ENCODE results near the gene AOX1. TPM values are rescaled to one million over a fixed set of nuclear protein-coding genes. Genes with fewer than 3 reads are reported as not detected.

AOX1 gene
- total and polyA plus RNA-seq, 2 of the 8 experiments (the other 6 are each of a cell fraction or from before 2014, with no cell fraction given), result 5.6 to 8.3 TPM

DNA sequence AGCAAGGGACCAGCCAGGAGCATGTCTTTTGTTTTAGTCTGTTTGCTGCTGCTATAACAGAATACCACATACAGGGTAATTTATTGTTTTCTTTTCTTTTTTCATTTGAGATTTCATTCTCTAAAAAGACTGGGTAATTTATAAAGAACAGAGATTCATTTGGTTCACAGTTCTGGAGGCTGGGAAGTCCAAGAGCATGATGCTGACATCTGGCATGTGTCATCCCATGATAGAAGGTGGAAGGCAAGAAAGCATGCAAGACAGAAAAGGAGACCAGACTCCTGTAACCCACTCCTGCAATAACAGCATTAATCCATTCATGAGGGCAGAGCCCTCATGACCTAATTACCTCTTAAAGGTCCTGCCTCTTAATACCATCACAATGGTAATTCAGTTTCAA is 45.0 kb upstream of the AOX1 start:
- Histone ChIP-seq H2BK12ac (ENCODE audit: low read depth, low read length) (no peak overlapping the region), H3K27me3 (replicated peaks in 1 of 4; ENCODE audit: control insufficient read depth in 3 of 4, extremely low read depth in 1 of 4, insufficient read depth in 3 of 4, low read length in 3 of 4) (no peaks in the 10 kb centered on the region), H3K4me3 (ENCODE audit: extremely low read depth in 1 of 4, insufficient read depth in 2 of 4, low read depth in 3 of 4, low read length in 4 of 4) (no peak overlapping the region), H2BK15ac (ENCODE audit: low read length) (no peak overlapping the region), H3K56ac (replicated peaks; ENCODE audit: insufficient read length, low read depth, low read length) (no peak overlapping the region), H3K4me2 (ENCODE audit: insufficient read depth in 1 of 2, low read depth in 2 of 2, low read length in 2 of 2) (no peak overlapping the region), H2AFZ (ENCODE audit: low read length) (no peak overlapping the region), H3K79me1 (ENCODE audit: low read depth, low read length) (no peaks in the 10 kb centered on the region), H4K20me1 (replicated peaks in 1 of 2; ENCODE audit: control insufficient read depth in 1 of 2, insufficient read depth in 2 of 2, low read length in 2 of 2) (no peaks in the 10 kb centered on the region), H4K5ac (ENCODE audit: insufficient read length, low read depth, low read length) (no peak overlapping the region), H3K18ac (ENCODE audit: extremely low read depth, low read length) (no peak overlapping the region), H3K27ac (ENCODE audit: low read depth, low read length) (no peak overlapping the region), H3K4ac (replicated peaks; ENCODE audit: insufficient read length, low read depth, low read length) (no peak overlapping the region), H4K8ac (ENCODE audit: extremely low read depth, insufficient read depth, low read length) (no peak overlapping the region), H2BK5ac (ENCODE audit: low read depth, low read length) (no peak overlapping the region), H3K9me3 (ENCODE audit: insufficient read depth in 2 of 2, low read depth in 1 of 2, low read length in 1 of 2) (no peaks in the 10 kb centered on the region), H2BK20ac (ENCODE audit: low read length) (no peak overlapping the region), H3K23ac (ENCODE audit: insufficient read length) (no peak overlapping the region), H3K4me1 (replicated peaks in 1 of 4; ENCODE audit: control insufficient read depth in 3 of 4, insufficient read depth in 4 of 4, low read length in 3 of 4) (no peaks in the 10 kb centered on the region), H2AK5ac (ENCODE audit: low read depth, low read length) (no peak overlapping the region), H2BK120ac (replicated peaks; ENCODE audit: low read depth, low read length) (no peak overlapping the region), H4K91ac (replicated peaks; ENCODE audit: insufficient read length, low read length) (no peak overlapping the region), H3K9ac (replicated peaks in 1 of 4; ENCODE audit: extremely low read depth in 1 of 4, low read depth in 3 of 4, low read length in 3 of 4) (no peak overlapping the region), H3K36me3 (ENCODE audit: control insufficient read depth in 2 of 4, insufficient read depth in 4 of 4, low read length in 3 of 4) (peaks cover 0 to 19% (median 7%) of the 10 kb centered on the region in 4 experiments; a peak in 4 of 8 replicates), H3K79me2 (ENCODE audit: control insufficient read depth in 1 of 2, insufficient read depth in 2 of 2, low read length in 2 of 2) (no peaks in the 10 kb centered on the region), H3K23me2 (ENCODE audit: low read depth, low read length) (no peaks in the 10 kb centered on the region), H3K14ac (ENCODE audit: insufficient read length) (no peak overlapping the region)
- ChIA-PET CTCF (ENCODE audit: partially characterized antibody) (no interaction called here), POLR2A (ENCODE audit: partially characterized antibody) (no interaction called here)
- FAIRE-seq, result no peak
- TF ChIP-seq, protein P1, sequence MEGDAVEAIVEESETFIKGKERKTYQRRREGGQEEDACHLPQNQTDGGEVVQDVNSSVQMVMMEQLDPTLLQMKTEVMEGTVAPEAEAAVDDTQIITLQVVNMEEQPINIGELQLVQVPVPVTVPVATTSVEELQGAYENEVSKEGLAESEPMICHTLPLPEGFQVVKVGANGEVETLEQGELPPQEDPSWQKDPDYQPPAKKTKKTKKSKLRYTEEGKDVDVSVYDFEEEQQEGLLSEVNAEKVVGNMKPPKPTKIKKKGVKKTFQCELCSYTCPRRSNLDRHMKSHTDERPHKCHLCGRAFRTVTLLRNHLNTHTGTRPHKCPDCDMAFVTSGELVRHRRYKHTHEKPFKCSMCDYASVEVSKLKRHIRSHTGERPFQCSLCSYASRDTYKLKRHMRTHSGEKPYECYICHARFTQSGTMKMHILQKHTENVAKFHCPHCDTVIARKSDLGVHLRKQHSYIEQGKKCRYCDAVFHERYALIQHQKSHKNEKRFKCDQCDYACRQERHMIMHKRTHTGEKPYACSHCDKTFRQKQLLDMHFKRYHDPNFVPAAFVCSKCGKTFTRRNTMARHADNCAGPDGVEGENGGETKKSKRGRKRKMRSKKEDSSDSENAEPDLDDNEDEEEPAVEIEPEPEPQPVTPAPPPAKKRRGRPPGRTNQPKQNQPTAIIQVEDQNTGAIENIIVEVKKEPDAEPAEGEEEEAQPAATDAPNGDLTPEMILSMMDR (IDR thresholded peaks at IDR 0.05; ENCODE audit: control extremely low read depth in 1 of 3, insufficient read depth in 1 of 3, low read depth in 1 of 3, low read length in 3 of 3), result no peak
- TF ChIP-seq POU5F1 (IDR thresholded peaks at IDR 0.05; ENCODE audit: low read depth, low read length), result no peak
- TF ChIP-seq TCF12 (IDR thresholded peaks at IDR 0.05; ENCODE audit: low read depth, low read length), result no peak
- TF ChIP-seq RXRA (IDR thresholded peaks at IDR 0.05; ENCODE audit: insufficient read depth, low read depth, low read length), result no peak
- no peak for TF ChIP-seq BACH1 (IDR thresholded peaks at IDR 0.05; ENCODE audit: low read length)
- TF ChIP-seq CHD1 (IDR thresholded peaks at IDR 0.05; ENCODE audit: low read depth, low read length), result no peak
- TF ChIP-seq RAD21 (IDR thresholded peaks at IDR 0.05 in 1 of 2, conservative IDR thresholded peaks at IDR 0.05 in 1 of 2; ENCODE audit: low read depth in 2 of 2, low read length in 2 of 2), result no peak
- TF ChIP-seq MAFK (IDR thresholded peaks at IDR 0.05; ENCODE audit: low read depth, low read length), result no peak
- no peak for TF ChIP-seq TEAD4 (IDR thresholded peaks at IDR 0.05; ENCODE audit: low read depth, low read length)
- no peak for TF ChIP-seq EGR1 (IDR thresholded peaks at IDR 0.05; ENCODE audit: borderline replicate concordance, low read depth, low read length)
- TF ChIP-seq EP300 (IDR thresholded peaks at IDR 0.05; ENCODE audit: borderline replicate concordance in 1 of 2, low read depth in 2 of 2, low read length in 2 of 2), result no peak
- no peak for TF ChIP-seq CEBPB (IDR thresholded peaks at IDR 0.05; ENCODE audit: low read depth, low read length)
- no peak for TF ChIP-seq TAF1 (IDR thresholded peaks at IDR 0.05; ENCODE audit: low read depth, low read length)
- no peak for DNase-seq (ENCODE audit: low read depth in 1 of 2, low spot score in 2 of 2)
